HT1080 (cell line): ENCODE data around the gene ELMO1. TPM values are rescaled to one million over a fixed set of nuclear protein-coding genes. Genes with fewer than 3 reads are reported as not detected.

ENCODE experiments used
- DNase-seq: peaks from one replicate; pipeline ENCODE4 v3.0.0-alpha.2; 2015; ENCODE audit warnings: low read depth
- total RNA-seq: library from RNA; depleted of rRNA; stranded (reverse); fragments of >200 nt; shearing (Covaris generic); gene quantifications from 2 replicates; pipeline ENCODE4 v1.2.3, GENCODE V29; 2014

Gene ELMO1
- total RNA-seq, 1 experiment from 2014 or later, result 12.3 TPM

- DNase-seq, result no peak
Measured at GRCh38 chr7:37107047-37107750, 341.5 kb downstream of the ELMO1 start.

GRCh38 chr7:37105762-37106161 lies 342.9 kb downstream of the ELMO1 start:
- no peak for DNase-seq

- no peak for DNase-seq
Measured at GRCh38 chr7:37104822-37105518, 343.7 kb downstream of the ELMO1 start.

- DNase-seq, result no peak
Measured at GRCh38 chr7:37102518-37103137, 346.0 kb downstream of the ELMO1 start.

GRCh38 chr7:37100735-37101331 lies 347.8 kb downstream of the ELMO1 start:
- DNase-seq, result no peak

GRCh38 chr7:37098762-37099161 lies 349.9 kb downstream of the ELMO1 start:
- no peak for DNase-seq

- DNase-seq, result no peak
Measured at GRCh38 chr7:37097983-37098382, 350.7 kb downstream of the ELMO1 start.

- DNase-seq, result no peak
Measured at GRCh38 chr7:37097276-37097675, 351.4 kb downstream of the ELMO1 start.

- DNase-seq, result no peak
Measured at GRCh38 chr7:37096341-37096740, 352.3 kb downstream of the ELMO1 start.

- DNase-seq, result no peak
Measured at GRCh38 chr7:37095122-37095521, 353.5 kb downstream of the ELMO1 start.

GRCh38 chr7:37093257-37093656 lies 355.4 kb downstream of the ELMO1 start:
- DNase-seq, result no peak

GRCh38 chr7:37092548-37092947 lies 356.1 kb downstream of the ELMO1 start:
- no peak for DNase-seq

- no peak for DNase-seq
Measured at GRCh38 chr7:37089972-37090371, 358.7 kb downstream of the ELMO1 start.

GRCh38 chr7:37085600-37085999 lies 363.1 kb downstream of the ELMO1 start:
- DNase-seq, result no peak

- DNase-seq, result no peak
Measured at GRCh38 chr7:37084303-37084702, 364.4 kb downstream of the ELMO1 start.

GRCh38 chr7:37083311-37084096 lies 365.2 kb downstream of the ELMO1 start:
- no peak for DNase-seq

- no peak for DNase-seq
Measured at GRCh38 chr7:37081436-37081835, 367.2 kb downstream of the ELMO1 start.

GRCh38 chr7:37079420-37079819 lies 369.2 kb downstream of the ELMO1 start:
- DNase-seq, result no peak

GRCh38 chr7:37076668-37077067 lies 372.0 kb downstream of the ELMO1 start:
- no peak for DNase-seq

GRCh38 chr7:37074370-37074769 lies 374.3 kb downstream of the ELMO1 start:
- DNase-seq, result no peak

GRCh38 chr7:37071124-37071523 lies 377.5 kb downstream of the ELMO1 start:
- no peak for DNase-seq
